GM21423 (cell line): ENCODE results near the gene FNDC3B.

Experiments
- ATAC-seq: cut with Tn5 transposase; IDR thresholded peaks from one replicate; pipeline ENCODE4 v1.9.1; 2021; ENCODE audit warnings: mild to moderate bottlenecking, moderate library complexity; ENCODE audit not compliant: unreplicated experiment

FNDC3B gene

GRCh38 chr3:172410702-172411477 lies 371.5 kb downstream of the FNDC3B start:
- ATAC-seq, result no peak

GRCh38 chr3:172411478-172411947 lies 372.1 kb downstream of the FNDC3B start:
- no peak for ATAC-seq

GRCh38 chr3:172415323-172415722 lies 375.9 kb downstream of the FNDC3B start:
- ATAC-seq, result no peak

GRCh38 chr3:172437713-172438112 lies 398.3 kb downstream of the FNDC3B start:
- ATAC-seq, result no peak

GRCh38 chr3:172438186-172438585 lies 398.8 kb downstream of the FNDC3B start:
- no peak for ATAC-seq

GRCh38 chr3:172441581-172441980 lies 402.2 kb downstream of the FNDC3B start:
- no peak for ATAC-seq

- no peak for ATAC-seq
Measured at GRCh38 chr3:172442606-172443005, 403.2 kb downstream of the FNDC3B start.

- no peak for ATAC-seq
Measured at GRCh38 chr3:172444821-172445220, 405.4 kb downstream of the FNDC3B start.

- no peak for ATAC-seq
Measured at GRCh38 chr3:172446198-172446597, 406.8 kb downstream of the FNDC3B start.

- ATAC-seq, result no peak
Measured at GRCh38 chr3:172447611-172448579, 408.5 kb downstream of the FNDC3B start, which contains the start of gene GHSR. TSS of gene GHSR (minus strand) at chr3:172448456. CDS start at chr3:172448413, 43 bp downstream.

GRCh38 chr3:172448661-172449465 lies 409.5 kb downstream of the FNDC3B start:
- no peak for ATAC-seq

- ATAC-seq, result no peak
Measured at GRCh38 chr3:172449466-172450149, 410.2 kb downstream of the FNDC3B start.
